CD8-positive, alpha-beta memory T cell (primary cell): ENCODE results near the gene ARL4A. TPM values are rescaled to one million over a fixed set of nuclear protein-coding genes. Genes with fewer than 3 reads are reported as not detected.

ENCODE experiments used
- CTCF ChIA-PET: fragments of 350-600 bp; sonication (Branson Sonifier 250); formaldehyde crosslinking; loops from one replicate; lab custom pipeline; 2021; ENCODE audit warnings: antibody characterized with exemption; lab: Charles Lee
- POLR2A ChIA-PET: fragments of 350-600 bp; sonication (Branson Sonifier 250); formaldehyde crosslinking; loops from one replicate; lab custom pipeline; 2021; ENCODE audit warnings: antibody characterized with exemption; lab: Charles Lee
- DNase-seq, 5 donors: peaks; one replicate each; pipeline versions ENCODE4 v3.0.0 to v3.0.0-alpha.2; 2020 to 2022; ENCODE audit warnings: mixed read lengths in 1 of 5
- H3K27ac ChIP-seq: one replicate; pipeline ENCODE4 v1.7.0; 2013; ENCODE audit warnings: low read depth, mild to moderate bottlenecking, low read length, moderate library complexity
- H3K27me3 ChIP-seq: 2 replicates; pipeline ENCODE4 v1.7.0; 2013; ENCODE audit warnings: low read length, mild to moderate bottlenecking; ENCODE audit not compliant: insufficient read depth, poor library complexity, severe bottlenecking
- H3K36me3 ChIP-seq: 2 replicates; pipeline ENCODE4 v1.7.0; 2013; ENCODE audit warnings: mild to moderate bottlenecking, low read length, moderate library complexity; ENCODE audit not compliant: insufficient read depth
- H3K4me1 ChIP-seq: 2 replicates; pipeline ENCODE4 v1.7.0; 2013; ENCODE audit warnings: mild to moderate bottlenecking, low read length, moderate library complexity; ENCODE audit not compliant: insufficient read depth
- H3K4me3 ChIP-seq: 2 replicates; pipeline ENCODE4 v1.7.0; 2013; ENCODE audit warnings: mild to moderate bottlenecking, low read length
- H3K9me3 ChIP-seq: 2 replicates; pipeline ENCODE4 v1.7.0; 2013; ENCODE audit warnings: mild to moderate bottlenecking, low read length
- H3K27ac Mint-ChIP-seq, 8 donors: one replicate each; pipeline ENCODE4 v1.8.0; 2020 to 2021; ENCODE audit warnings: mixed read lengths in 8 of 8, mild to moderate bottlenecking in 6 of 8, inconsistent platforms in 3 of 8, moderate library complexity in 3 of 8
- H3K27me3 Mint-ChIP-seq, 2 donors: one replicate each; pipeline ENCODE4 v1.8.0; 2020 to 2021; ENCODE audit warnings: mixed read lengths in 2 of 2, mild to moderate bottlenecking in 1 of 2, moderate library complexity in 1 of 2
- H3K36me3 Mint-ChIP-seq, 3 donors: one replicate each; pipeline ENCODE4 v1.8.0; 2020 to 2021; ENCODE audit warnings: mixed read lengths in 3 of 3, inconsistent platforms in 1 of 3, mild to moderate bottlenecking in 1 of 3
- H3K4me1 Mint-ChIP-seq, 3 donors: one replicate each; pipeline ENCODE4 v1.8.0; 2020 to 2021; ENCODE audit warnings: mixed read lengths in 3 of 3, inconsistent platforms in 1 of 3, mild to moderate bottlenecking in 1 of 3
- H3K4me3 Mint-ChIP-seq, 7 donors: one replicate each; pipeline ENCODE4 v1.8.0; 2020 to 2021; ENCODE audit warnings: mixed read lengths in 7 of 7, mild to moderate bottlenecking in 6 of 7, moderate library complexity in 4 of 7, inconsistent platforms in 2 of 7
- H3K9me3 Mint-ChIP-seq, 5 donors: one replicate each; pipeline ENCODE4 v1.8.0; 2020 to 2022; ENCODE audit warnings: mixed read lengths in 5 of 5, mild to moderate bottlenecking in 3 of 5, moderate library complexity in 2 of 5, inconsistent platforms in 1 of 5
- polyA plus RNA-seq: library from polyadenylated mRNA; unstranded; fragments of 300-500 nt; fragmentation: Illumina TruSeq; gene quantifications from one replicate; pipeline ENCODE4 v1.2.3, GENCODE V29; 2021
- total RNA-seq, 2 experiments: library from RNA; stranded (reverse); gene quantifications; one replicate each; pipeline ENCODE4 v1.2.3, GENCODE V29; 2021

ARL4A gene
- total and polyA plus RNA-seq, 3 experiments from 2014 or later: 10.6 to 50.3 (median 11.6) TPM

DNA sequence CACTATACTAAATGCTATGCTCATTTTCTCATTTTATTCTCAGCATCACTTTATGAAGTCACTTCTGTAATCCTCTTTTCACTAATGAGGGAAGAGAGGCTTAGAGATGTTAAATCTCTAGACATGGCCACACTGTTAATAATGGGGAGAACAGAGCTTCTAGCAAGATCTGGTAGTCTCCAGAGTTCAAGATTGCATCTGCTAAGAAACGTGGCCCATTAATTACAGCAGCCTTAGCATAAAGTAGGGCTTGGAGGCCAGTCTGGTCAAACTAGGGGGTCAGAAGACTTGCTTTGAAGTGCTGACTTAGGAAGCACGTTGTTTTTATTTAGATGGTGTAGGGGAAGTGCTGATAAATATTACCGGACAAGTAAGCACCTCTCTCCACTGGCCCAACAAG is 29.3 kb downstream of the ARL4A start:
- Histone ChIP-seq H3K36me3 (no peaks in the 10 kb centered on the region), H3K27me3 (no peaks in the 10 kb centered on the region), H3K27ac (peak overlapping the region; percentile 64), H3K9me3 (no peaks in the 10 kb centered on the region), H3K4me1 (peaks cover 4% of the 10 kb centered on the region), H3K4me3 (no peak overlapping the region)
- Mint-ChIP-seq H3K36me3 (peaks cover 0 to 2% (median 0%) of the 10 kb centered on the region in 3 donors), H3K9me3 (no peaks in the 10 kb centered on the region), H3K27me3 (no peaks in the 10 kb centered on the region), H3K27ac (no peak overlapping the region), H3K4me3 (no peak overlapping the region), H3K4me1 (peaks cover 13 to 20% (median 16%) of the 10 kb centered on the region in 3 donors)
- no peak for DNase-seq
- POLR2A ChIA-PET: no interaction called here
- CTCF ChIA-PET: no interaction called here

DNA sequence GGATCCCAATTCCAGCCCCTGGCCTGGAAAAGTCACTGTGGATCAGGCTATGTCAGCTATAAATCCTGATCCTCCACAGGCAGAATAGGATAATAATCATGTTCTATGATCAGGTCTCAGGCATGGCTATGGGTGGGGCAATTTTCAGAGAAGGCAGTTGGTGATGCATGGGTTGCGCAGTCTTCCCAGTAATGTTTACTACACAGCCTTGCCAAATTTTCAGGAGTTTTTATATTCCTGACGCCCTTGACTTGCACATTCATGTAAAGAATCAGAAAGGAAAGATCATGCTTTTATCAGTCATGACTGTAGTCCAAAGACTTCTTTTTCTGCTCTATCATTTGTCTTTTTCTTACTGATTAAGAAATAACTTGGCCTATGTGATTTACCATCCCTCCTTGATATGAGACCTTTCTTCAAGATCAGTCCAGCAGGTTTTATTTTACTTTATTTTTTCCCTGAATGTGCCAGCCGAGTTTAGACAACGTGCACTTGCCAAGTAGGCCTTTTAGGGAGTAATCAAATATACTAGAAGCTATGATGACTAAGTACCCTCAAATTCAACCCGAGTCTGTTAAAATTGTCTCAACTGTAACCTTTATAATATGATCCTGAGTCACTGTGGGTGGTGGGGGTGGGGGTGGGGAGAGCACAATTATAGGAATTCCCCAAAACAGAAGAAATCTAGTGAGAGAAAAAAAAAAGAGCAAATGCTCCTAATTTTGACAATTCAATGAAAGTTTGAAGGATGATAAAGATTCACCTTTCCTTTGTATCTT is 31.9 kb downstream of the ARL4A start:
- H3K27me3 Mint-ChIP-seq: no peaks in the 10 kb centered on the region

DNA sequence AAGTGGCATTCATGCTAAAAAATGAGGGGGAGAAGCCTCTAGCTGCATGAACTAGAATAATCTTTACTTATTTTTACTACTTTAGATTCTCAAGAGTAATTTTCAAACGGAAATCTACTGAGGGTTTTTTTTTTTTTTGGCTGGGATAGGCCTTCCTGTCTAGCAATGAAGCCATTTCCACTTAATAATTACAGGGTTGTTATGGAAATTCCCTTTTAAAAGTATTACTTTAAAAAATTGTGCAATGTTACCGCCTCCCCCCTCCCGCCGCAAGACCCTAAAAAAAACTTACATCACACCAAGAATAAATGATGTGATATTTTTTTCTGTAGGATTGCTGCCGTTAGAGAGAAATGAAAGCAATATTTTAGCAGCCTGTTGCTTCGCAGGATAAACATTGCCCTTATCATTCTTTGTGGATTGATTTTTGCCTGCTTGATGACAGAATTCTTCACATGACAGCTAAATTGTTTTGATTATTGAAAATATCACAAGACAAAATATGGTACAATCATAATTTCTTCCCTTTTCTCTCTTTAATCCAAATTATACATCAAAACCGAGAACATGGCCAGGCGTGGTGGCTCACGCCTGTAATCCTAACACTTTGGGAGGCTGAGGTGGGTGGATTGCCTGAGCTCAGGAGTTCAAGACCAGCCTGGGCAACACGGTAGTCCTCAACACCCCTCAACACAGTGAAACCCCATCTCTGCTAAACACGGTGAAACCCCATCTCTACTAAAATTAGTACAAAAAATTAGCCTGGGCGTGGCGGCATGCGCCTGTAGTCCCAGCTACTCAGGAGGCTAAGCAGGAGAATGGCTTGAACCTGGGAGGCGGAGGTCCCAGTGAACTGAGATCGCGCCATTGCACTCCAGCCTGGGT is 32.8 kb downstream of the ARL4A start:
- Mint-ChIP-seq H3K36me3 (peaks cover 0 to 2% (median 0%) of the 10 kb centered on the region in 3 donors), H3K27ac (peak overlapping the region in 1 of 8 donors; percentile 24), H3K4me3 (no peak overlapping the region), H3K27me3 (peaks cover 0 to 1% of the 10 kb centered on the region in 2 donors), H3K4me1 (peaks cover 12 to 15% (median 13%) of the 10 kb centered on the region in 3 donors), H3K9me3 (no peaks in the 10 kb centered on the region)
- H3K27ac ChIP-seq: peak overlapping the region; percentile 71
- H3K27me3 ChIP-seq: no peaks in the 10 kb centered on the region
- peaks cover 4% of the 10 kb centered on the region for H3K4me1 ChIP-seq
- CTCF ChIA-PET: no interaction called here
- no peak for DNase-seq
- POLR2A ChIA-PET: interaction anchor here (0.6 to 0.9 kb wide), 2 partner anchors 34 to 85 kb away, joined by 3 read pairs; no protein-coding TSS in a partner anchor
- H3K9me3 ChIP-seq: no peaks in the 10 kb centered on the region
- H3K36me3 ChIP-seq: no peaks in the 10 kb centered on the region
- no peak overlapping the region for H3K4me3 ChIP-seq

More for the DNA sequence above, 31.9 kb downstream of the ARL4A start:
- peaks cover 4% of the 10 kb centered on the region for H3K4me1 ChIP-seq
- ChIA-PET POLR2A (interaction anchor here (0.9 kb wide), 1 partner anchor 33 kb away, joined by 3 read pairs; no protein-coding TSS in a partner anchor), CTCF (no interaction called here)
- H3K4me3 ChIP-seq: no peak overlapping the region
- no peaks in the 10 kb centered on the region for H3K9me3 ChIP-seq
- H3K27ac ChIP-seq: peak overlapping the region; percentile 71
- no peaks in the 10 kb centered on the region for H3K36me3 ChIP-seq
- no peak for DNase-seq
- Mint-ChIP-seq H3K27ac (no peak overlapping the region), H3K36me3 (peaks cover 0 to 2% (median 0%) of the 10 kb centered on the region in 3 donors), H3K4me3 (no peak overlapping the region), H3K4me1 (peaks cover 13 to 20% (median 16%) of the 10 kb centered on the region in 3 donors), H3K9me3 (no peaks in the 10 kb centered on the region)
- H3K27me3 ChIP-seq: no peaks in the 10 kb centered on the region

DNA sequence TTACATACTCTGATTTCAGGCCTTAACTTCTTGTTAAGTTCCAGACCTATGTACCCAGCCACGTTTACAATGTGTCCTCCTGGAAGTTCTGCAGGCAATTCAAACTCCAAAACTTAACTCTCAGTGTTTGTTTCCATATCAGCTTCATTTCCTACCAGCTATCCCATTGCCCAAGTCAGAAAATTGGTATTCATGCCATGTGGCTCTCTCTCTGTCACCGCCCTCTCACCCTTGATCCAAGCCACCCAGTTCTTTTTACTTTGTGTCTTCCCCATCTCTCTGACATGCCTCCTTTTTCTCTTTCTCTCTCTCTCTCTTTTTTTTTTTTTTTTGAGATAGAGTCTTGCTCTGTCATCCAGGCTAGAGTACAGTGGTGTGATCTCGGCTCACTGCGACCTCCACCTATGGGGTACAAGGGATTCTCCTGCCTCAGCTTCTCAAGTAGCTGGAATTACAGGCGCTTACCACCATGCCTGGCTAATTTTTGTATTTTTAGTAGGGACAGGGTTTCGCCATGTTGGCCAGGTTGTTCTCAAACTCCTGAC is 33.9 kb downstream of the ARL4A start:
- Histone ChIP-seq H3K36me3 (no peaks in the 10 kb centered on the region), H3K4me1 (no peaks in the 10 kb centered on the region), H3K27ac (peak overlapping the region; percentile 71), H3K9me3 (no peaks in the 10 kb centered on the region), H3K4me3 (no peak overlapping the region), H3K27me3 (no peaks in the 10 kb centered on the region)
- H3K9me3 Mint-ChIP-seq: no peaks in the 10 kb centered on the region
- no peak overlapping the region for H3K27ac Mint-ChIP-seq
- no peak for DNase-seq
- peaks cover under 1 to 3% (median 3%) of the 10 kb centered on the region in 3 donors for H3K4me1 Mint-ChIP-seq
- ChIA-PET CTCF (no interaction called here), POLR2A (no interaction called here)
- peaks cover 0 to 1% of the 10 kb centered on the region in 2 donors for H3K27me3 Mint-ChIP-seq
- no peak overlapping the region for H3K4me3 Mint-ChIP-seq
- H3K36me3 Mint-ChIP-seq: peaks cover 0 to 2% (median 0%) of the 10 kb centered on the region in 3 donors

DNA sequence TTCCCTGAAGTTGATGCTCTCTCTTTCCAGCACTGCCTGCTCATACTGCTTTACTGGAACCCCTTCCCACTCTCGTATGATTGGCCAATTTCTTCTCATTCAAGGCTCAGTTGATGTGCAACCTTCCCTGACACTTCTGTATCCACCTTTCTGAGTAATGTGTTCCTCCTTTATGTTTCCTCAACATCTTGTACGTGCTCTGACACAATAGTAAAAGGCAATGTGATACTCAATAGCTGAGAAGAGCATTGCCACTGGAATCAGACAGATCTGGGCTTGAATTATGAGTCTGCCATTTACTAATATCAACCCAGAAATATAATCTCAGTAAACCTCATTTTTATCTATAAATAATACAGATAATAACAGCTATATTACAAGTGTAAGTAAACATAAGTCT is 34.7 kb downstream of the ARL4A start:
- H3K4me3 ChIP-seq: no peak overlapping the region
- H3K36me3 ChIP-seq: no peaks in the 10 kb centered on the region
- ChIA-PET CTCF (no interaction called here), POLR2A (no interaction called here)
- H3K27ac ChIP-seq: peak overlapping the region; percentile 71
- H3K4me1 ChIP-seq: no peaks in the 10 kb centered on the region
- H3K27me3 ChIP-seq: no peaks in the 10 kb centered on the region
- no peaks in the 10 kb centered on the region for H3K4me1 Mint-ChIP-seq
- no peaks in the 10 kb centered on the region for H3K9me3 Mint-ChIP-seq
- DNase-seq: no peak
- no peak overlapping the region for H3K4me3 Mint-ChIP-seq
- peaks cover 0 to 1% of the 10 kb centered on the region in 2 donors for H3K27me3 Mint-ChIP-seq
- no peaks in the 10 kb centered on the region for H3K9me3 ChIP-seq
- no peak overlapping the region for H3K27ac Mint-ChIP-seq
- peaks cover 0 to 2% (median 0%) of the 10 kb centered on the region in 3 donors for H3K36me3 Mint-ChIP-seq

DNA sequence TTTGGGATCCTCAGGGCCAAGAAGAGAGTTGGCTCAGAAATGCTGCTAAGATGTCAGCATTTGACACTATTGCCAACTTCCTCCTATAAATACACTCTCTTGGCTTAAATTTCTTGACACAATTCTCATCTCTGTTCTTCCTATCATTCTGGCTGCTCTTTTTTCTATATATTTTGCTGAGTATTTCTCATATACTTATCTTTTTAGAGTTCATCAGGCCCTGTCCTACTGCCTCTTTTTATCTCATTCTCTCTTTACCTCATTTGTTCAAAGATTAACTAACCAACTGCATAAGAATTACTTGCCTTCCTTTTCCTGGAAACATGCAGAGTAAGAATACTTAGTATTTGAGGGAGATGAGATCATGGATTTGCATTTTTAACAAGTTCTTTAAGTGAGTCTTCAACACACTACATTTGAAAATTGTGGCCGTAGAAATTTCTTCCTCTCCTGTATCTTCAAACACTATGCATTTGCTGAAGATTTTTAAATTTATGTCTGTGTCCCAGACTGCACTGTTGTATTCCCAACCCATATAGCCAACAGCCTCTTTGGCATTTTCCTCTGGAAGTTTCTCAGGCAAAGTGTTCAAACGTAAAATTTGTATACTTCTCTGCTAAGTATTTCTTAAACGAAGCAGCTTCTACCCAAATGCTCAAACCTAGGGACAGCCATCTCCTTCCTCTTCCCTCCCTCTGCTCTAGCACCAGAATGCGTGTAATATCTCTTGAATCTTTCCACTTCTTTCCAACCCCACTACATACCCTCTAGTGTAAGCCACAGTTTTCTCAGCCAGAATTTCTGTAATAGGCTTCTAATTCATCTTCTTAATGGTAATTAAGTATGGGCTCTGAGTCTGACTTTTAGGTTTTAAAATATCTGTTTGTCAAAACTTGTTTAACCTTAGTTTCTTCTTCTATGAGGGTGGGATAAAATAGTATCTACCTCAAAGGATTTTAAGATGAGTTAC is 35.5 kb downstream of the ARL4A start:
- ChIA-PET CTCF (no interaction called here), POLR2A (interaction anchor here (0.7 kb wide), 1 partner anchor 28 kb away, joined by 6 read pairs; no protein-coding TSS in a partner anchor)

More for the DNA sequence above, 35.5 kb downstream of the ARL4A start:
- Histone ChIP-seq H3K4me1 (no peaks in the 10 kb centered on the region), H3K27ac (peak overlapping the region; percentile 71), H3K36me3 (no peaks in the 10 kb centered on the region), H3K27me3 (no peaks in the 10 kb centered on the region), H3K4me3 (no peak overlapping the region), H3K9me3 (no peaks in the 10 kb centered on the region)
- DNase-seq: no peak
- Mint-ChIP-seq H3K9me3 (no peaks in the 10 kb centered on the region), H3K4me3 (no peak overlapping the region), H3K27ac (no peak overlapping the region), H3K27me3 (peaks cover 0 to 1% of the 10 kb centered on the region in 2 donors), H3K4me1 (no peaks in the 10 kb centered on the region), H3K36me3 (peaks cover 0 to 2% (median 0%) of the 10 kb centered on the region in 3 donors)
